GM19452 (cell line): ENCODE data around the gene GRIP1.

ENCODE experiments used
- ATAC-seq: cut with Tn5 transposase; IDR thresholded peaks from one replicate; pipeline ENCODE4 v1.9.1; 2021; ENCODE audit not compliant: unreplicated experiment

GRIP1 gene

GRCh38 chr12:66602483-66603143 is 76.3 kb downstream of the GRIP1 start:
- no peak for ATAC-seq

- no peak for ATAC-seq
Measured at GRCh38 chr12:66600903-66601302, 78.0 kb downstream of the GRIP1 start.

GRCh38 chr12:66599816-66600215 is 79.1 kb downstream of the GRIP1 start:
- no peak for ATAC-seq

GRCh38 chr12:66598608-66599007 is 80.3 kb downstream of the GRIP1 start:
- no peak for ATAC-seq

GRCh38 chr12:66598079-66598478 is 80.8 kb downstream of the GRIP1 start:
- ATAC-seq, result no peak

GRCh38 chr12:66596199-66596598 is 82.7 kb downstream of the GRIP1 start:
- no peak for ATAC-seq

GRCh38 chr12:66594688-66595087 is 84.2 kb downstream of the GRIP1 start:
- no peak for ATAC-seq

GRCh38 chr12:66590275-66590985 is 88.4 kb downstream of the GRIP1 start:
- ATAC-seq, result no peak

- ATAC-seq, result no peak
Measured at GRCh38 chr12:66589095-66589494, 89.8 kb downstream of the GRIP1 start.

GRCh38 chr12:66587912-66588311 is 91.0 kb downstream of the GRIP1 start:
- no peak for ATAC-seq

- no peak for ATAC-seq
Measured at GRCh38 chr12:66584673-66585072, 94.2 kb downstream of the GRIP1 start.

GRCh38 chr12:66573605-66574004 is 105.3 kb downstream of the GRIP1 start:
- no peak for ATAC-seq

- ATAC-seq, result no peak
Measured at GRCh38 chr12:66572845-66573244, 106.0 kb downstream of the GRIP1 start.

GRCh38 chr12:66571361-66571915 is 107.4 kb downstream of the GRIP1 start:
- no peak for ATAC-seq

GRCh38 chr12:66563220-66563619 is 115.7 kb downstream of the GRIP1 start:
- ATAC-seq, result no peak

- ATAC-seq, result no peak
Measured at GRCh38 chr12:66555113-66555512, 123.8 kb downstream of the GRIP1 start.

GRCh38 chr12:66552716-66553115 is 126.2 kb downstream of the GRIP1 start:
- no peak for ATAC-seq

GRCh38 chr12:66550626-66551025 is 128.2 kb downstream of the GRIP1 start:
- ATAC-seq, result no peak

GRCh38 chr12:66549050-66549389 is 129.9 kb downstream of the GRIP1 start:
- no peak for ATAC-seq

GRCh38 chr12:66548338-66549049 is 130.4 kb downstream of the GRIP1 start:
- no peak for ATAC-seq

GRCh38 chr12:66541426-66541825 is 137.4 kb downstream of the GRIP1 start:
- no peak for ATAC-seq

- ATAC-seq, result no peak
Measured at GRCh38 chr12:66539431-66539830, 139.4 kb downstream of the GRIP1 start.
